Keratinocyte (primary cell): ENCODE results near the gene ZNF823. TPM values are rescaled to one million over a fixed set of nuclear protein-coding genes. Genes with fewer than 3 reads are reported as not detected.
"Not testable (repeated sequence)": the region's sequence is repeated elsewhere in the genome, so short reads cannot be mapped to it uniquely, and the experiment has no call there.

ENCODE experiments used
- DNase-seq: peaks from one replicate; pipeline ENCODE4 v3.0.0-alpha.2; 2011; ENCODE audit warnings: low read depth, missing footprints, low spot score
- FAIRE-seq: peaks from 2 replicates; lab custom pipeline; 2011; peaks lifted over from hg19 to GRCh38; lab: Jason Lieb, UNC
- H2AFZ ChIP-seq: 2 replicates; pipeline ENCODE4 v1.6.0; 2012; ENCODE audit warnings: low read length, control low read depth, inconsistent platforms; ENCODE audit not compliant: control insufficient read depth
- H3K27ac ChIP-seq: 2 replicates; pipeline ENCODE4 v1.5.1; 2011; ENCODE audit warnings: low read length; ENCODE audit not compliant: control insufficient read depth, insufficient read depth
- H3K27me3 ChIP-seq: 3 replicates; pipeline ENCODE4 v1.6.0; 2011; ENCODE audit warnings: low read length; ENCODE audit not compliant: control insufficient read depth, insufficient read depth; ENCODE audit errors: extremely low read depth
- H3K36me3 ChIP-seq, 2 experiments: 2 replicates in 1 of 2; 3 replicates in 1 of 2; pipeline ENCODE4 v1.5.1; 2011; ENCODE audit warnings: low read length in 2 of 2, mild to moderate bottlenecking in 1 of 2; ENCODE audit not compliant: control insufficient read depth in 2 of 2, insufficient read depth in 2 of 2; ENCODE audit errors: extremely low read depth in 1 of 2
- H3K4me1 ChIP-seq: 3 replicates; pipeline ENCODE4 v1.5.1; 2011; ENCODE audit warnings: low read length; ENCODE audit not compliant: control insufficient read depth, insufficient read depth; ENCODE audit errors: extremely low read depth
- H3K4me2 ChIP-seq: 3 replicates; pipeline ENCODE4 v1.6.0; 2011; ENCODE audit warnings: low read depth, low read length; ENCODE audit not compliant: control insufficient read depth, insufficient read depth; ENCODE audit errors: extremely low read depth
- H3K4me3 ChIP-seq, 3 experiments: fragments of 200-600 bp in 1 of 3; sonication (generic) in 1 of 3; 2 replicates in 2 of 3; 3 replicates in 1 of 3; pipeline ENCODE4 v1.5.1; 2011 to 2016; ENCODE audit warnings: low read length in 3 of 3, mild to moderate bottlenecking in 3 of 3, control low read depth in 2 of 3, inconsistent platforms in 1 of 3, low read depth in 1 of 3, mixed read lengths in 1 of 3, mixed run types in 1 of 3, moderate library complexity in 1 of 3; ENCODE audit not compliant: control insufficient read depth in 2 of 3, insufficient read depth in 2 of 3; ENCODE audit errors: extremely low read depth in 1 of 3
- H3K79me2 ChIP-seq: 2 replicates; pipeline ENCODE4 v1.6.0; 2012; ENCODE audit warnings: low read length; ENCODE audit not compliant: control insufficient read depth, insufficient read depth
- H3K9ac ChIP-seq: 3 replicates; pipeline ENCODE4 v1.6.0; 2011; ENCODE audit warnings: low read length; ENCODE audit not compliant: control insufficient read depth, insufficient read depth; ENCODE audit errors: extremely low read depth
- H3K9me1 ChIP-seq: 3 replicates; pipeline ENCODE4 v1.6.0; 2011; ENCODE audit warnings: low read length; ENCODE audit not compliant: control insufficient read depth, insufficient read depth; ENCODE audit errors: extremely low read depth
- H3K9me3 ChIP-seq: 2 replicates; pipeline ENCODE4 v1.5.1; 2012; ENCODE audit warnings: low read depth, low read length; ENCODE audit not compliant: control insufficient read depth
- H4K20me1 ChIP-seq: 3 replicates; pipeline ENCODE4 v1.6.0; 2011; ENCODE audit warnings: low read length; ENCODE audit not compliant: control insufficient read depth, insufficient read depth; ENCODE audit errors: extremely low read depth
- CTCF ChIP-seq, 3 experiments: IDR thresholded peaks in 1 of 3; conservative IDR thresholded peaks in 1 of 3; optimal IDR thresholded peaks in 1 of 3; 2 replicates in 2 of 3; 3 replicates in 1 of 3; pipeline versions ENCODE3 to v1.5.1; 2011; ENCODE audit warnings: low read length in 3 of 3, mild to moderate bottlenecking in 3 of 3, moderate library complexity in 2 of 3, control low read depth in 1 of 3, inconsistent platforms in 1 of 3; ENCODE audit not compliant: insufficient read depth in 2 of 3; ENCODE audit errors: extremely low read depth in 1 of 3
- EZH2 ChIP-seq: IDR thresholded peaks from one replicate; pipeline ENCODE4 v1.6.1; 2012; ENCODE audit warnings: inconsistent platforms, mild to moderate bottlenecking, low read length, moderate library complexity
- dilution Hi-C: fragments of 300-500 bp; cut with MboI; formaldehyde crosslinking; loops from one replicate; pipeline ENCODE4 v1.7.0; 2020; ENCODE audit warnings: low sequenced_read_pairs; ENCODE audit not compliant: extremely low pct_ligation_motif_present
- polyA plus RNA-seq, 5 experiments: library from polyadenylated mRNA; depleted of rRNA in 3 of 5; stranded (reverse) in 3 of 5; stranded (forward) in 1 of 5; unstranded in 1 of 5; fragments of >200 nt; gene quantifications; 1 replicate in 1 of 5; 2 replicates in 3 of 5; 3 replicates in 1 of 5; pipeline versions ENCODE4 v1.2.1 to v1.2.3, GENCODE V29; 2011 to 2012; ENCODE audit warnings: missing spikeins in 2 of 5, low read depth in 1 of 5, low replicate concordance in 1 of 5

The ZNF823 gene
- polyA plus RNA-seq, 1 donor (not counting 4 experiments of a cell fraction or from before 2014, with no cell fraction given), result 6.3 TPM

DNA sequence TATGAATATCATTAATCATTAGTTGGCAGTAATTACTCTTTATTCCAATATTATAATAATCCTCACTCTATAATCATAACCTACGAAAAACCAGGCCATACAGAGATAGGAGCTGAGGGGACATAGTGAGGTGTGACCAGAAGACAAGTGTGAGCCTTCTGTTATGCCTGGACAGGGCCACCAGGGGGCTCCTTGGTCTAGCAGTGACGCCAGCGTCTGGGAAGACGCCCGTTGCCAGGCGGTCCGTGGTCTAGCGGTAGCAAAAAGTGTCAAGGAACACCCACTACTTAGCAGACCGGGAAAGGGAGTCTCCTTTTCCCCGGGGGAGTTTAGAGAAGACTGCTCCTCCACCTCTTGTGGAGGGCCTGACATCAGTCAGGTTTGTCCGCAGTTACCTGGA lies 32.8 kb upstream of the ZNF823 start:
- dilution Hi-C loops, DNase-seq, H3K27me3 ChIP-seq, H3K27ac ChIP-seq, H3K9ac ChIP-seq, H3K79me2 ChIP-seq, H3K36me3 ChIP-seq, H3K9me3 ChIP-seq, H3K4me2 ChIP-seq, H4K20me1 ChIP-seq, H3K4me3 ChIP-seq, H3K9me1 ChIP-seq, H3K4me1 ChIP-seq, H2AFZ ChIP-seq, FAIRE-seq: not testable (repeated sequence)
- TF ChIP-seq CTCF (optimal IDR thresholded peaks at IDR 0.05 in 1 of 3, IDR thresholded peaks at IDR 0.05 in 1 of 3, conservative IDR thresholded peaks at IDR 0.05 in 1 of 3; ENCODE audit: extremely low read depth in 1 of 3, insufficient read depth in 2 of 3, low read length in 3 of 3), result peak in 1 of 3 experiments; percentile 14

DNA sequence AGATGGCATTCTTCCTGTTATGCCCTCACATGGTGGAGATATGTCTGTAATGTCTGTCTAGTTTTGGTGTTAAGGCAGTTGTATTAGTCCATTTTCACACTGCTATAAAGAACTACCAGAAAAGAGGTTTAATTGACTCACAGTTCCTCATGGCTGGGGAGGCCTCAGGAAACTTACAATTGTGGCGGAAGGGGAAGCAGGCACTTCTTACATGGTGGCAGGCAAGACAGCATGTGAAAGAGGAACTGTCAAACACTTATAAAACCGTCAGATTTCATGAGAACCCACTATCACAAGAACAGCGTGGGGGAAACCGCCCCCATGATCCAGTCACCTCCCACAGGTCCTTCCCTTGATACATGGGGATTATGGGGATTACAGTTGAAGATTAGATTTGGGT lies 31.2 kb upstream of the ZNF823 start:
- H4K20me1 ChIP-seq, result no peaks in the 10 kb centered on the region
- H3K9me1 ChIP-seq, result no peaks in the 10 kb centered on the region
- H3K79me2 ChIP-seq, result no peaks in the 10 kb centered on the region
- no peaks in the 10 kb centered on the region for H3K36me3 ChIP-seq
- dilution Hi-C loops, result no loop called here
- no peak overlapping the region for H3K4me3 ChIP-seq
- no peak overlapping the region for H3K4me2 ChIP-seq
- no peaks in the 10 kb centered on the region for H3K9me3 ChIP-seq
- no peak overlapping the region for H3K9ac ChIP-seq
- DNase-seq (no peak), FAIRE-seq (no peak)
- peaks cover 4% of the 10 kb centered on the region for H3K4me1 ChIP-seq
- H3K27me3 ChIP-seq, result no peaks in the 10 kb centered on the region
- H3K27ac ChIP-seq, result no peak overlapping the region
- TF ChIP-seq CTCF (optimal IDR thresholded peaks at IDR 0.05 in 1 of 3, IDR thresholded peaks at IDR 0.05 in 1 of 3, conservative IDR thresholded peaks at IDR 0.05 in 1 of 3; ENCODE audit: extremely low read depth in 1 of 3, insufficient read depth in 2 of 3, low read length in 3 of 3) (no peak), EZH2 (no peak)
- no peak overlapping the region for H2AFZ ChIP-seq
